HG03108 (cell line): ENCODE data around the gene RAB6C.
"Not testable (repeated sequence)": the region's sequence is repeated elsewhere in the genome, so short reads cannot be mapped to it uniquely, and the experiment has no call there.

Experiments used
- ATAC-seq: cut with Tn5 transposase; IDR thresholded peaks from one replicate; pipeline ENCODE4 v1.9.1; 2021; ENCODE audit warnings: moderate library complexity; ENCODE audit not compliant: unreplicated experiment

RAB6C gene

GRCh38 chr2:129979629-129980155 lies at the start of gene RAB6C:
TSS of gene RAB6C (plus strand) at chr2:129979666. CDS start at chr2:129980116, 450 bp downstream.
- peak; percentile 38 for ATAC-seq

- ATAC-seq = no peak
Measured at GRCh38 chr2:129930451-129930850, 49.0 kb upstream of the RAB6C start.

GRCh38 chr2:129933387-129933786 lies 46.1 kb upstream of the RAB6C start:
- ATAC-seq = not testable (repeated sequence)

GRCh38 chr2:129934044-129934822 lies 45.2 kb upstream of the RAB6C start:
- ATAC-seq = no peak

- ATAC-seq = no peak
Measured at GRCh38 chr2:129935118-129935517, 44.3 kb upstream of the RAB6C start.

- no peak for ATAC-seq
Measured at GRCh38 chr2:129936334-129936934, 43.0 kb upstream of the RAB6C start.

GRCh38 chr2:129938850-129939471 lies 40.5 kb upstream of the RAB6C start:
- ATAC-seq = not testable (repeated sequence)

GRCh38 chr2:129943456-129943855 lies 36.0 kb upstream of the RAB6C start:
- not testable (repeated sequence) for ATAC-seq

GRCh38 chr2:129945557-129945956 lies 33.9 kb upstream of the RAB6C start:
- no peak for ATAC-seq

- ATAC-seq = not testable (repeated sequence)
Measured at GRCh38 chr2:129947712-129948111, 31.8 kb upstream of the RAB6C start.

- ATAC-seq = not testable (repeated sequence)
Measured at GRCh38 chr2:129956171-129956570, 23.3 kb upstream of the RAB6C start.

- ATAC-seq = no peak
Measured at GRCh38 chr2:129957891-129958290, 21.6 kb upstream of the RAB6C start.

- not testable (repeated sequence) for ATAC-seq
Measured at GRCh38 chr2:129958736-129959135, 20.7 kb upstream of the RAB6C start.

- not testable (repeated sequence) for ATAC-seq
Measured at GRCh38 chr2:129968605-129969004, 10.9 kb upstream of the RAB6C start.

- ATAC-seq = no peak
Measured at GRCh38 chr2:129975016-129975774, 4.3 kb upstream of the RAB6C start.

GRCh38 chr2:129976969-129977368 lies 2.5 kb upstream of the RAB6C start:
- not testable (repeated sequence) for ATAC-seq

GRCh38 chr2:129977986-129978385 lies 1.5 kb upstream of the RAB6C start:
- ATAC-seq = no peak

GRCh38 chr2:129980246-129980645 lies 780 bp downstream of the RAB6C start:
- ATAC-seq = peak; percentile 37

GRCh38 chr2:129981689-129982088 lies 2.2 kb downstream of the RAB6C start:
- not testable (repeated sequence) for ATAC-seq

GRCh38 chr2:129984426-129984825 lies 5.0 kb downstream of the RAB6C start:
- ATAC-seq = no peak
